RPMI7951 (cell line): Measurements from ENCODE around the gene CLMP. TPM values are rescaled to one million over a fixed set of nuclear protein-coding genes. Genes with fewer than 3 reads are reported as not detected.

ENCODE experiments used
- DNase-seq: peaks from one replicate; pipeline ENCODE4 v3.0.0-alpha.2; 2012; ENCODE audit warnings: low read depth
- total RNA-seq: library from RNA; depleted of rRNA; stranded (reverse); fragments of >200 nt; shearing (Covaris generic); gene quantifications from 2 replicates; pipeline ENCODE4 v1.2.3, GENCODE V29; 2014

Gene CLMP
- total RNA-seq, 1 experiment from 2014 or later = 42.7 TPM

DNA sequence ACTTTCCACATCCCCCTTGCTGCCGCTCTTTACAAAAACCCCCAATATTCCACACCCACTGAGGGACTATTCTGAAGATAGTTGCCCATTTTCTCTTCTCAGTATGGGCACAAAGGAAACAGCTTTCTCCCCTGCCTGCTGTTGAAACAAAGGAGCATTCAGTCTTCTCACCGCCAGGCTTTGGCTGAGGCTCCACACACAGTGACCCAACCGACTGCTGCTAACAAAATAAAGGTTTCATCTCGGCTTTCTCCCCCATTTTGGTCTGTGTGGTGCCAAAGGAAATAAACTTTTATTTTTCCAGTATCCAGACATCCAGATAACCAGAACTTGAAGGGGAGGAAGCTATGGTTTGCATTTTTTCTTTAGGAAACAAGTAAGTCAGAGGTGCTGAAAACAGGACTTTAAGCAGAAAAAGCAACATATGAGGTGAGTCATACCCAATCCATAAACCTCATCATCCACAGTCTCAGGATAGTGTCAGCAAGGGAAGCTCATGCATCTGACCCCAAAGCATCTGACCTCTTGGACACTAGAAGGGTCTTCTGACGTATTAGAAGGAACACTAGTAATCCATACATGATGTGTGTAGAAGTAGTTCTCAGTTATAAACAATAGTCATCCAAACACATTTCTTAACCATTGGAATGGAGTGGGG is 6.4 kb downstream of the CLMP start:
- peak; percentile 76 for DNase-seq

DNA sequence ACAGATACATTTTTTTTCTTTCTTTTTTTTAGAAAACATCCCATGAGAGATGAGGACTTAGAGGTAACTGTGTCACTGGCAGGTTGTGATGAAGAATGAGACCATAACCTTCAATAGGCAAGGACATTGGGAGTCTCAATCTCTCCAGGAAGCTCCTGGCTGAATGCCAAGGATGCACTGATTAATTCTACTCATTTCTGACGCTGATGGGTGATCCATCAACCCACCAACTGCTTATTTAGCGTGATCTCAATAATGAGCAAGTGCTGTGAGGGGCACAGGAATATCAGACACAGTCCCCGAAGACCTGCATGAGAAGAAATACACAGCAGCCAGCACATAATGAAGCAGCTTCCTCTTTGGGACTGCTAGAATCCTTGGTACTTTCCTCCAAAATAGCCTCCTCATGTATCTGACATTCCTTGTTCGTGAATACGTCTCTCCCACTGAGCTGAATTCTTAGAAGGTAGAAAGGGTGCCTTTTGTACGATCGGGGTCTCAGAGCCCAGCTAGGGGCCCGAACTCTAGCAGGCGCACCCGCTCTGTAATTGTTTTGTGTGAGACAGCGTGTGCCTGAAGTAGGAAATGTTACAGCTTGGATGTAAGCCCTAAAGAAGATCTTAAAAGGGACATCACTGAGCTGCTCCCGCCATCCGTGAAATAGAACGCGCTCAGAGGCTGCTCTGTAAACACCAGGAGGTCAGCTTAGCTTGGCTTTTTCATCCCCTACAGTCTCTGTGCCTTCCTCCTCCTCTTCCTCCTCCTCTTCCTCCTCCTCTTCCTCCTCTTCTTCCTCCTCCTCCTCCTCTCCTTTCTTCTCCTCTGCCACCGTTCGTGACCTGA is 7.2 kb downstream of the CLMP start:
- DNase-seq = no peak

DNA sequence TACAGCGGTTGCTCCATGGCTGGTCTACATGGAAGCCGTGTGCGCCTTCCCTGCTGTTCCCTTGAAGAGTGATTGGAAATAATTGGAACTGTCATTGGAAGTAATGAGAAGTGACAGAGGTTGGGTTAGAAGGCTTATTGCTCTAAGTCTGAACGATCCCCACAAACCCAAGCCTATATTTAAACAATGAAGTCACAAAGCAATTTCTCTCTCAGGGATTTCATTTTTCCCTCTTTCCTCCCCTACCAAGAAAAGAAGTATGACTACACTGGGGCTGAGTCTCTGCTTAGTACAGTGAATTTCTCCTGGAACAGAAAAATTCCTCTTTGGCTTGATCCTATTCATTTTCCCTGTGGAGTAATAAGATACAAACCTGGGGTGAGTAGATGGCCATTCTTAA is 7.8 kb downstream of the CLMP start:
- DNase-seq = no peak

DNA sequence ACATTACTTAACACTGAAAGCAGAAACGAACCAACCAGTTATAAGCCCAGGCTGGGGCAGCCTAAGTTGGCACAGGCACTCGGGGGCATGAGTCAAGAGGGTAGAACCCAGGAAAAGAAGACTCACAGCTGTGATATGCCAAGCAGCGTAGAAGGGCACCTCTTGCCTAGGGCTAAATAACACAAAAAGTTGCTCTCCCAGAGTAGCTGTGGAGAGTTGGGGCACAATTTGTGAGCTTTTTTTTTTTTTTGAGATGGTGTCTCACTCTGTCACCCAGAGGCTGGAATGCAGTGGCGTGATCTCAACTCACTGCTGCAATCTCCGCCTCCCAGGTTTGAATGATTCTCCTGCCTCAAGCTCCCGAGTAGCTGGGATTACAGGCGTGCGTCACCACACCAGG is 8.8 kb downstream of the CLMP start:
- peak; percentile 75 for DNase-seq

DNA sequence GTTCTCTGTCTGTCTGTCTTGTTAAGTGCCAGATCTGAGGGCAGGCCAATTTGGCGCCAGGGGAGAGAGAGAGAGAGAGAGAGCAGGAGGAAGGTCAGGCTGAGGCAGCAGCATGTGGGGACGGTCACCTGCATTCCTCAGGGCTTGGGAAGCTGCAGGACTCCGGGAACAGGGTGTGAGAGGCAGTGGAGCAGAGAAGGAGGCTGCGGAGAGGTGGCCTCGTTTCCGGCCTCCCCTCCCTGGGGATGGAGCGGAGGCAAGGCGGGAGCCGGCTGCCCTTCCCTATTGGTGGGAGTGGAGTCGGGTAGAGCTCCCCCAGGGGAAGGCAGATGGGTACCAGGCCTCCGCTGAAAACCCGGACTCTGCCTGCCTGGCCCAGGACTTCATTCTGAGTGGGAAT is 9.7 kb downstream of the CLMP start:
- no peak for DNase-seq

DNA sequence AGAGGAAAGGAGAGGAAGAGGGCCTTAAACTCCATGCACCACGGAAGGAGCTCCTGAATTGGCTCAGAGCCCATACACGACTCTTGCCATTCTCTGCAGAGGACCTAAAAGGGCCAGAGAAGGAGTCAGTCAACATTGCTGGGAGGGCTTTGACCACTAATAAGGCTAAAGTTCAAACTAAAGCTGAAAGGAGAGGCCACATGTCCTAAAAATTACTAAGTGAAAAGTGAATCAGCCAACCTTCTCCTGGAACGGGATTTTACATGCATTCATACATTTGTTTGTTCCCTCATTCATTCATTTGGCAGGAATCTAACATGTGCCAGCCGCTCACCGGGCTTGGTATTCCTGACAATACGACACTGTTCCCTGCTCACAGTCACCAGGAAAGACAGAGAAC is 10.5 kb downstream of the CLMP start:
- DNase-seq = no peak

DNA sequence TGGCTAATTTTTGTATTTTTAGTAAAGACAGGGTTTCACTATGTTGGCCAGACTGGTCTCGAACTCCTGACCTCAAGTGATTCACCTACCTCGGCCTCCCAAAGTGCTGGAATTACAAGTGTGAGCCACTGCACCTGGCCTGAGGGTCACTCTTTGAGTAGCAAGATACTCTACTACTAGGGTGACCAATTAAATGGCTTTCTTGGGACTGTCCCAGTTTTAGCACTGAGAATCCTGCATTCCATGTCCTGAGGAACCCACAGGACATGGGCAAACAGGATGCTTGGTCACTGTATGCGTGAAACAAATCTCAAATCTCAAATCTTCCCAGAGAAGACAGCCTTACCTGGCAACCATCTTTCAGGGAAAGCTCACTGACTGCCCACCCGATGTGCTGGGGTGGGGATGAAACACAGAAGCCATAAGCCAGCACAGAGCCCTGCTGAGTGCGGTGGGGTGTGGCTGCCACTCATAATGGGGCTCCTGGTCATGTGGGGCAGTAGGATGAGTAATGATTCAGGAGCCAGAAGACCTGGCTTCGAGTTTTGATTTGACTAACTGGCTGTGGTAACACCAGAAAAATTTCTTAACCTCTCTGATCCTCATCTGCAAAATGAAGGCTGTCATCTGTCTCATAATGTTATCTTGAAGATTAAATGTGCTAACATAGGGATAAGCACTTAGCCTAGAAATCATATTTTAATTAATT is 11.5 kb downstream of the CLMP start:
- DNase-seq = peak; percentile 70

DNA sequence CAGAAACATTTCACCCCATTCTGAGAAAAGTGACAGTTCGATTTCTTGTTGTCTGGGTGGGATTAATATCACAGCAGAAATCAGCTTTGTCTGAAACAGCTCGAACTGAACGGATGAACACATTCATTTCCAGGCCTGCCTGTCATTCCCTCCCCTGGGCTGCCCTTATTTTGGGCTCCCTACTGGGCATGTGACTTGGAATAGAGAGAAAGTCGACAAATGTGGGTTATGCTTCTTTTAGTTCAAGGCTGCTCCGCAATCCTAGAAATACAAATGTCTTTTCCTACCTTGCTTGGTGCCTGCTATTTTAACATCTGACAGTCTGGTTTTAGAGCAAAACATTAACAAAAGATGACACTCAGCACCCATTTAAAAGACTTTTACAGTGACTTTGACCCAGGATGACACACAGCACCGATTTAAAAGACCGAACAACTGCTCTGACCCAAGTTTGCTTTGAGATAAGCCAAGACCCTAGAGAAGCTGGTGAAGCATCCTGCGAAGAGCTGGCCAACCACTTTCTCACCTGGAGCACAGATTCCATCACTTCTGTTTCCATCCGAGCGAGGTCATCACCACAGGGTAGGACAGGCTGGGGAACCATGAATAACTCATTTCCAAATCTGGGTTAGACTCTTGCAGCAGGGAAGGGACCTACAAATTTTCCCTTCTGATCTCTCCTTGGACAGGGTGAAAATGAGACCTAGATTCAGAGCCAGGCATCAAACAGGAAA is 13.1 kb downstream of the CLMP start:
- DNase-seq = no peak

DNA sequence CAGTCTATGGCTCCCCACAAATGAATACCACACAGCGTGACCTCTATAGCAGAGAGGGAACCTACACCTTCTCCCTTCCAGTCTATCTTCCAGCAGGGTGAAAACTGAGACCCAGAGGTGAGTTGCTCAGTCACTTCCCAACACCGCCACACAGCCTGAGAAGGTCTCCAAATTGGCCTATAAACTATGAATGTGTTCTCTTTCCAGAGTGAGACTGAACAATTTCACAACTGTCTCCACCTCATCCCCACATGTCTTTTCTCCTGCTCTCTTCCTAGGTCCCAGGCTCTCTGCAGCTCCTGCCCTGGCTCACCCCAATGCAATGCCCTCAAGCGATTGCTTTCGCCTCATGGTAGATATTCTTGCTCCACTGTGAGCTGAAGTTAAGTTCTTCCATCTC is 14.0 kb downstream of the CLMP start:
- no peak for DNase-seq

DNA sequence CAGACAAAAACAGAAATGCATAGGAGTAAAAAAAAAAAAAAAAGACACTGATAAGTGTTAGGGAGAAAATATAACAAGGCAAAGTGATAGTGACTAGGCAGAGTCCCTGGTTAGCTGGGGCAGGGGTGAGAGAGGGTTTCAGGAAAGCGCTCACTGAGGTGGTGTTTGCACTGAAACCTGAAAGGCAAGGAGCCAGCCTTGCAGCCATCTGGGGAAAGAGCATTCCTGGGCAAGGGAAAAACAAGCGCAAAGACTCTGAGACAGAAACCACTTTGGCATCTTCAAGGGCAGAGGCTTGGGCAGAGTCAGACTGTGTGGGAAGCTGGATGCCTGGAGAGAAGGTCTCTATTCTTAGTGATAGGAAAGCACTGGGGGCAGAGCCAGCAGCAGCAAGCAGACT is 14.5 kb downstream of the CLMP start:
- no peak for DNase-seq

DNA sequence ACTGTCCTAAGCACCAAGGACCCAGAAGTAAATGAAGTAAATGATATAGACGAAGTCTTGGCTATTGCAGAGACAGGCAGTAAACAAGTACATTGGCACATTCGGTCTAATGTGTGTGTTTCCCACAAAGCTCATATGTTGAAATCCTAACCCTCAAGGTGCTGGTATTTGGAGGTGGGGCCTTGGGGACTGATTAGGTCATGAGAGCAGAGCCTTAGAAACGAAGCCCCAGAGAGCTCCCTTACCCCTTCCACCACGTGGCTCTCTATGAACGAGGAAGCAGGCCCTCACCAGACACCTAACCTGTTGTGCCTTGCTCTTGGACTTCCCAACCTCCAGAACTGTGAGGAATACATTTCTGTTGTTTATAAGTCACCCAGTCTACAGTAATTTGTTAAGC is 14.9 kb downstream of the CLMP start:
- no peak for DNase-seq

DNA sequence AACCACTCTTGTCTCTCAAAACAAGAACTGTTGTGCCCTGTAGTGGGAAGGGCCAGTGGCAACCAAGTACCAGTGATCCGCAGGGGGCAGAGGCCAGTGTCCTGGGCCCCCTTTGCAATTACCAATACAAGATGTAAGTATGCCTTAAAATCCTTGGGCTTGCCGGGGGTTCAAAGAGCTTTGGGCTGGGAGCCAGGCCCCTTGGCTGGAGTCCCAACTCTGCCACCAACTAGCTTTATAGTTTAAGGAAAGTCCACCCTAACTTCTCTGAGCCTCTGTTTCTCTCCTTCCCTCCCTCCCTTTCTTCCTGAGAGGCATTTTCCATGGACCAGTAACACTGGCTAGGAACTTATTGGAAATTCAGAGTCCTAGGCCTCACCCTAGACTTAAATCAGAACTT is 15.5 kb downstream of the CLMP start:
- DNase-seq = no peak

DNA sequence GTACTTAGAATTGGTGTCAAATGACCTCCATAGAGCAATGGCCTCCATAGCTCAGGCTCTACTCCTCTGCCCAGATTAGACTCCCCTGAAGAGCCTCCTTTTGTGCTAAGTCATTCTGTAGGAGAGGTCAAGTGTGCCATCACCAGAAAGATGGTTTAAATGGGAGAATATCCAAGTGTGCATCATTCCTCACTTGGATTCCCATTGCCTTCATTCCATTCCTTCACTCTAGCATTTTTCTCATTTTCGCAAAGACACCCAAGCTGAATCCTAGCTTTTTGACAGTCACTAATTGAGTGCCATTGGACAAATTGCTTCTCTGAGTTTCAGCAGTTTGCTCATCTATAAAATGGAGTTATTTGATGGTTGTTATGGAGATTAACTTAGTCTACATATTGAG is 16.9 kb downstream of the CLMP start:
- DNase-seq = no peak

DNA sequence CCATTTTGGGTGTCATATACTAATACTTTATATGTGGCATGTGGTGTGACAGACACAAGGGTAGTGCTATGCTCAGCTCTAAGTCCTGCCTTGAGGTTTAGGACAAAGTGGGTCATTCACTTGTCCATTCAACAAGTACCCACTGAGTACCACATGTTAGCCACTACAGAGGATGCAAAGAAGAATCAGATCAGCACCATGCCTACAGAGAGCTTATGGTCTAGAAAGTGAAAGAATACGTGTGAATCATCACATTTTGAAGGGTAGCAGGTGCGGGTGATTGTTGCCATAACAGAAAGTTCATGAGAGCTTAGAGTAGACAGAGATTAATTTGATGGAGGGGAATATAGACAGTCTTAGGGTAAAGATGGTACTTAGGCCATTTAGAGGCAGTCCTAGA is 18.3 kb downstream of the CLMP start:
- no peak for DNase-seq

DNA sequence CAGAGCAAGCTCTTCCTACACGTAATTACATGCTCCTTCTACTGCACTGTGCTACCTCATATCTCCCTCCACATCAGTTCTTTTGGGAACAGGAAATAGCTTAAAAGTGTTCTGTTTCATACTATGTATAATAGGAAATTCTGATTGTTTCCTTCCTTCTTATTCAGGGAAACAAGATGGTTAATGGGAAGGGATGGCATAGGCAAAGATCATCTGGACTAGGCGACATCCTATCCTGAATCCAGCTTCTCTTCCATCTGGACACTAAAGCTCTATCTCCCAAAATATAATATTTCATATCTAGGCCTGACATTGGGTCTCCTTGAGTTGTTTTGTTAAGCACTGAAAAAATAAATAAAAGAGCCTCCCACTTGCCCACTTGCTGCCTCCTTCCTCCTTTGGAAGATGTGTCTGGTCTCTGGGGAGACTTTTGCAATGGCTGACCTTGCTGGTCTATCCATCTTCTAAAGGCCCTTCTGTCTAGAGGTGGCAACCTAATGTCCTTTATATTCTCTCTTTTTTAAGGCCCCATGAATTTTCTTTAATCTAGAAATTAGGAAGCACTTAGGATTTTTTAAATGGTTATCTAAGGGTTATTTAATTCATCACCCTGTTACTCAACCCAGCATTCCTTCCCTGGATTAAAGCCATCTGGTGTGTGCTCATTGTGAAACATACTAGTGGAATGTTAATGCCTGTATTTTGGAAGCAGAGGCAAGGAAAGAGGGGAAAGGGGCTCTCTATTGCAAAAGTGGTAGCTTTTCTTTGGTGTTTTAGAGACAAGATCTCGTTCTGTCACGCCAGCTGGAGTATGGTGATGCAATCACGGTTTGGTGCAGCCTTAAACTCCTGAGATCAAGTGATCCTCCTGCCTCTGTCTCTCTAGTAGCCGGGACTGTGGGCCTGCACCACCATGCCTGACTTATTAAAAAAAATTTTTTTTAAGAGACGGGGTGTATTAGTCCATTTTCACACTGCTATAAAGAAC is 20.6 kb downstream of the CLMP start:
- peak; percentile 97 for DNase-seq

DNA sequence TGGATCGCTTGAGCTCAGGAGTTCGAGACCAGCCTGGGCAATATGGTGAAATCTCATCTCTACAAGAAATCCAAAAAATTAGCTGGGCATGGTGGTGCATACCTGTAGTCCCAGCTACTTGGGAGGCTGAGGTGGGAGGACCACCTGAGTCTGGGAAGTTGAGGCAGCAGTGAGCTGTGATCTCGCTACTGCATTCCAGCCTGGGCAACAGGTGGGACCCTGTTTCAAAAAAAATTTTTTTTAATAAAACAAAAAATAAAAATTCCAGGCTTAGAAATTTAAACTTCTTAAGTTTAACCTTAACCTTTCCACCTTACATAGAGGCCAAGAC is 21.2 kb downstream of the CLMP start:
- DNase-seq = no peak

DNA sequence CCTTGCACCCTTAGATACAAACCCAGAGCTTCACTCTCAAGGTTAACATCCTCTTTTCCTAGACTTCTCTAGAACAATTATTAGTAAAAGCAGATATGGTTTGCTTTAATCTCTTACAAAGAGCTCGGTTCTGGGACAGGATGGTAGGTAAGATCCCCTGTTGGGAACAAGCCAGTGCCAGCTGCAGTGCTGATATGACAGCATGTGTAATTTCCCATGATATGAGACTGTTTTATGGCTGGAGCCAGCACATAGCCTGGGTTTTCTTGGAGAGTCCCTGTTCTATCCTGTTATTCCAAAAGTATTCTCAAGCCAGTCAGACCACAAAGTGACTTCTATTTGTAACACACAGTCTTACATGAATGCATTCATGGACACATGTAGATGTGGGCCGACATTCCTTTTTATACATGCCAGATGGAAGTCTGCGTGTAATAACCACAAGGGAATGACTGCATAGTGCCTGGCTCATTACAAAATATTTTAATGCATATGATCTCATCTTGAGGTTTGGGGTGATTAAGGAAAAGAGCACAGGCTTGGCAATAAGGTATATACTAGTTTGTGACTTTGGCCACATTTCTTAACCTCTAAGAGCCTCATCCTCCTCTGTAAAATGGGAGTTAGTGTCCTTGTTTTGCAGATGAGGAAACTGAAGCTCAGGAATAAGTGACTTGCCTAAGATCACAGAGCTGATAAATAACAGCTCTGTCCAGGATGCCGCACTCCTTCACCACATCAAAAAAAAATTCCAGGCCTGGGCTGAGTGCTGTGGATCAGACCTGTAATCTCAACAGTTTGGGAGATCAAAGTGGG is 21.8 kb downstream of the CLMP start:
- DNase-seq = peak; percentile 99

DNA sequence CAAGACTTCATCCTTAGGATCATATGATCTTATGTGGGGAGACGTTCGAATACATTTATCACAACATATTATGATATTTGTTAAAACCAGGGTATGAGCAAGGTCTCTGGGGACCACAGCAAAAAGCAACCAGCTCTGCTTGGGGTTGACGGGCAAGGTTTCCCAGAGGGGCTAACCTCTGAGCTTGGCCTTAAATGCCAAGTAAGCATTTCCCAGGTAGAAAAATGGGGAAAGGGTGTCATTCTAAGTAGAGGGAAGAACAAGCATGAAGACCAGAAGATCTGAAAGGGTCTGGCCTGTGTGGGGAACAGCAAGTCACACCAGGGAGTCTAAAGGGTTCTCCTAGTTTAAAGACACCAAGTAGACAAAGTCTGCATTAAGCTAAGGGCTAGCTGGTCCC is 24.1 kb downstream of the CLMP start:
- DNase-seq = no peak

DNA sequence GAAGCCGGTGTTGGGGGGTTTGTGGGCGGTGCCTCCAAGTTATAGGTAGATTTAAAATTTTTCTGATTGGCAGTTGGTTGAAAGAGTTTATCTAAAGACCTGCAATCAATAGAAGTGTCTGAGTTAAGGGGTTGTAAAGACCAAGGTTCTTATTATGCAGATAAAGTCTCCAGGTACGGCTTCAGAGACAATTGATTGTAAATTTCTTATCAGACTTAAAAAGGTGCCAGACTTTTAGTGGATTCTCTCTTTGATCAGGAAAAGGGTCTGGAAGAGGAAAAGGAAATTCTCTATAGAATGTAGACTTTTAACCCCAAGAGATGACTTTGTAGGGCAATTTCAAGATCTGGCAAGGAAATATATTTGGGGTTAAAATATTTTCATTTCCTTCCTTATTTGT is 25.2 kb downstream of the CLMP start:
- DNase-seq = no peak

DNA sequence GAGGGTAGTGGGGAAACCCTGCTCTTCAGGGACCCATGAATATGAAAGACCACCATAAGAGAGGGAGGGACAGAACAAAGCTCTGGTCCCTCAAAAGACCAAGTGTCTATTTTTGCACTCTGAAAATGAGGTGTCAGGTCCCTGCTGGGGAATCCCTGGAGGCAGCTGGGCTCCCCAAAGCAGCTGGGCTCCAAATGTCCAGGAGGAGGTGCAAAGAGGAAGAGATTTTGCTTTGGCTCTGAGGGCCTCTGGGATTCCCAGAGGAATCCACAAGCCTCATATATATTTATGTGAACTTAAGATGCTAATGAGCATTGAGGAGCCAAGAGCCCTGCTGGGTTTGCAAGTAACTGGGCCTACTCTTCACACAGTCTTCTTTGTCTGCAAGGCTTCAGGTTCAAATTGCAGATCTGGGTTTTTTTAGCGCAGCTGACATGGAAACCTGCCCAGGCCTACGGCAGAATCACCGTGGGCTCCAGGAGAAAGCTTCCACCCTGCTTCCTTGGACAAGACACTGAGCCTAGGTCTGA is 26.0 kb downstream of the CLMP start:
- no peak for DNase-seq
